GM10266 (cell line): ENCODE data around the gene L3MBTL1.

Source experiments
- DNase-seq: peaks from one replicate; pipeline ENCODE4 v3.0.0; 2012; ENCODE audit errors: extremely low spot score
- TF ChIP-seq, protein P1 (sequence below): IDR thresholded peaks from 2 replicates; pipeline ENCODE4 v1.5.1; 2012; ENCODE audit warnings: mild to moderate bottlenecking, low read depth; ENCODE audit not compliant: control insufficient read depth, insufficient read depth; ENCODE audit errors: missing control alignments

Gene L3MBTL1

DNA sequence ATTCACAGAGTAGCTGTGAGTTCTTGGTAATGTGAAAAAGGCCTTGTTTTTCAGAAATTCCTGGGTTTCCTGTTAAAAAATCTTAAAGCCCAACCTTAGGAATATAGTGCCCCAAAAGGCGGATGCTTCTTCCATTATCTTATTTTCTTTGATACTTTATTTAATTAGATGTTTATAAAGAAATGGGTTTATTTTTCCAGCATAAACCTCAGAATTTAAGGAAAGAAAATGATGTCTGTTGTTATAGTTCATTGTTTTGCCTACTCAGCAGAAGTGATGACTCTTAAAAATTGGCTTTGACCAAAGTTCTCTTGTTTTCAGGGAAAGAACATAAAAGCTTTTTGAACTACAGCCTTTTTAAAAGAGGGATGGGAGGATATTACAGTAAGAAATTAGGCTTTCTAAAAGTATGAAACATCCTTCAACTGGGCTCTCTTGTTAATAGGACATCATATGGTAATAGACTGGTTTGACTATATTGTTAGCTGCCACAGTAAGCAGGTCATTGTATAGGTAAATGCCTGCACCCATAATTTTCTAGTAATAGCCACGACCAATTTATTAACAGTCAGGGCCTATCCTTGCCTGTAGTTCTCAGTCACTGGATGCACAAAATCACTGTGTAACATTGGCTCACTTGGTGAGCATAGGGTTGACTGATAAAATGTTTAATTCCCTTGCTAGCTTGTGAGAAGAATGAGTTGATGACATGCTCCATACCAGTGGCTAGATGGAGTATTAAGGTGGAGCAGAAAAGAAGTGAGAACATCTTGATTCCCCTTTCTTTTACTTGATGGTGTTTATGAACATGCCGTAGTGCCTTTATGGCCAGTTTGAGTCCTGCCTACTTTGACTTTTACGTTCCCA lies 44.6 kb upstream of the L3MBTL1 start:
- no peak for DNase-seq
- TF ChIP-seq, protein P1, sequence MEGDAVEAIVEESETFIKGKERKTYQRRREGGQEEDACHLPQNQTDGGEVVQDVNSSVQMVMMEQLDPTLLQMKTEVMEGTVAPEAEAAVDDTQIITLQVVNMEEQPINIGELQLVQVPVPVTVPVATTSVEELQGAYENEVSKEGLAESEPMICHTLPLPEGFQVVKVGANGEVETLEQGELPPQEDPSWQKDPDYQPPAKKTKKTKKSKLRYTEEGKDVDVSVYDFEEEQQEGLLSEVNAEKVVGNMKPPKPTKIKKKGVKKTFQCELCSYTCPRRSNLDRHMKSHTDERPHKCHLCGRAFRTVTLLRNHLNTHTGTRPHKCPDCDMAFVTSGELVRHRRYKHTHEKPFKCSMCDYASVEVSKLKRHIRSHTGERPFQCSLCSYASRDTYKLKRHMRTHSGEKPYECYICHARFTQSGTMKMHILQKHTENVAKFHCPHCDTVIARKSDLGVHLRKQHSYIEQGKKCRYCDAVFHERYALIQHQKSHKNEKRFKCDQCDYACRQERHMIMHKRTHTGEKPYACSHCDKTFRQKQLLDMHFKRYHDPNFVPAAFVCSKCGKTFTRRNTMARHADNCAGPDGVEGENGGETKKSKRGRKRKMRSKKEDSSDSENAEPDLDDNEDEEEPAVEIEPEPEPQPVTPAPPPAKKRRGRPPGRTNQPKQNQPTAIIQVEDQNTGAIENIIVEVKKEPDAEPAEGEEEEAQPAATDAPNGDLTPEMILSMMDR = no peak

DNA sequence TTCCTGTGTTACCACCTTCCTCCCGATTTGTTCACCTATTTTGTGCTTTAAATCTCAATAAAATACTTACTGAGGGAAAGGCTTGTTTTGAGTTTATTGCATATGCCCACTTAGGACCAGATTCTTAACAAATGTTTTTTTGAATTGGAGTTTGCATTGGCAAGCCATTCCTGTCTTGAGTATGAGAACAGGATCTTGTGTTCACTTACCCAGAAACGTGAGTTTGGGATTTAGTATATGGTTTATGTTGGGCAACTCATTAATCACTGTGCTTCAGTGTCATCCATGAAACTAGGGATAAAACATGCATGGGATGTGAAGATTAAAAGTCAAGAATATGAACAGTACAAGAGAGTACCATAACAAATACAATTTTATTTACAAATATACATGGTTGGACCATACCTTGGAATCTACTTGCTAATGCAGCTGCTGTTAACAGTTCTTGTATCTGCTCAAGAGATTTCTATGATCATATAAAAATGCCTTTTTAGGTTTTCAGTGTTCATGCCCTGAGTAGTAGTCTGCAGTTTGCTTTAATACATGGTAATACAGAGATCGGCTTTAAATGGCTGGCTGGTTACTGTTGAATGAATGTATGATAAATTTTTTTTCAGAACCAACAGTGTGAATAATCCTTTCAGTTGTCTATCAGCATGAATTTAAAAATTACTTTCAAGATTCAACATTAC lies 43.8 kb upstream of the L3MBTL1 start:
- no peak for DNase-seq
- TF ChIP-seq, protein P1 = no peak

DNA sequence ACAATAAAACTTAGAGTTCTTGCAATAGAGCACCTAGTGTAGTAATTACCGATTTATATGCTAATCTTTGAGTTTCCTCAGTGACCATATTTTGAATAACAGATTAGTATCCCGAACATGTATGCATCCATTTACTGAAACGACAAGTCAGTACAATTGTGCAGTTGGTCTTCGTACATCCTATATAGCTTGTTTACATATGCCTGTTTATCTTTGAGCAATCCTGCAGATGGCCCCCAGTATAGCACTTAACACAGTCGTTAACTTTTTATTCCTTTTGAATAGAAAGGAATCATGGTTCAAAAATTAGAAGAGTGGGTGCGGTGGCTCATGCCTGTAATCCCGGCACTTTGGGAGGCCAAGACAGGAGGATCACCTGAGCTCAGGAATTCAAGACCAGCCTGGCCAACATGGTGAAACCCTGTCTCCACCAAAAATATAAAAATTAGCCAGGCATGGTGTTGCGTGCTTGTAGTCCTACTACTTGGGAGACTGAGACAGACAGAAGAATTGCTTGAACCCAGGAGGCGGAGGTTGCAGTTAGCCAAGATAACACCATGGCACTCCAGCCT lies 43.2 kb upstream of the L3MBTL1 start:
- DNase-seq = no peak
- TF ChIP-seq, protein P1 = no peak

DNA sequence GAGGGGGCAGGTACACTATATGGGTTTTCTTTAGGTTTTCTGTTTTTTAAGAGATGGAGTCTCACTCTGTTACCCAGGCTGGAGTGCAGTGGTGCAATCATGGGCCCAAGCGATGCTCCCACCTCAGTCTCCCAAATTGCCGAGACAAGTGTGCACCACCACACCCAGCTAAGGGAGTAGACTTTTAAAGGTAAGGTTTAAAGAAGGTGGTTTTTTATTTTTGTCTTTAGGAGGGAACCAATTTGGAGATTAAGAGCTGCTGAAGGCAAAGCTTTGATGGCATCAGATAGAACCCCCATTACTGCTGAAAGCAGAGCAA lies 41.9 kb upstream of the L3MBTL1 start:
- DNase-seq = no peak
- TF ChIP-seq, protein P1 = no peak

DNA sequence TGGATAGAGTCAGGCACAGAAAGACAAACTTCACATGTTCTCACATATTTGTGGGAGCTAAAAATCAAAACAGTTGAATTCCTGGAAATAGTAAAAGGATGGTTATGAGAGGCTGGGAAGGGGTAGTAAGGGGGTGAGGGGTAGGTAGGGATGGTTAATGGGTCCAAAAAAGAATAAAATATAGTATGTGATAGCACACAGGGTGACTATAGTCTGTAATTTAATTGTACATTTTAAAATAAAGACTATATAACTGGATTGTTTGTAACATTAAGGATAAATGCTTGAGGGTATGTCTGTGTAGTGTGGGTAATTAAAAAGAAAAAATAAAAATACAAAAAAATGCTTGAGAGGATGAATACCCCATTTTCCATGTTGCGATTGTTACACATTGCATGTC lies 39.9 kb upstream of the L3MBTL1 start:
- DNase-seq = no peak
- TF ChIP-seq, protein P1 = no peak

DNA sequence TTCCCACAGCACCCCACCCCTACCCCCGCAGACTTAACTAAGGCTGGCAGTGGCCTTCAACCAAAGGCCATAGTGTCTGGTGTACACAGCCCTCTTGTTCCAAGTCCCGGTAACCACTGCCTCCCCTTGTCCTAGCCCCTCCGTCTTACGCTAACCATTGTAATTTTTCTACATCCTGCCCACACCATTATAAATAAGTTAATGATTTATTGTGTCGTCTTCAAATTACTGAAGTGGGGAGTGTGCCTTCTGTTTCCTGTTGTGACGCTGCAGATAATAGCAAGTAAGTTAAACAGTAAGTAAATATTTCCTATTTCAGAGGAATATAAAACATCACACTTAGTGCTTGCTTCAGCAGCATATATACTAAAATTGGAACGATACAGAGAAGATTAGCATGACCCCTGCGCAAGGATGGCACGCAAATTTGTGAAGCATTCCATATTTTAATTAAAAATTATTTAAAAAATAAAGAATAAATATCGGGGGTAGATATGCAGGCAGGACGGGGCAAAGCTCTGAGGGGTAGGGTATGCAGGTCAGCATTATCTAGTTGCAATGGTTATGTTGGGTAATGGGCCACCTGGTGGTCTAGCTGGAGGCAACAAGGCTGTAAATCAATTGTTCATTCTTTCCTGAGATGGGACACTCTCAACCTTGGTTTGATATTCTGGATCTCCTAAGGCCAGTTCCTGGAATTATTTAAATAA lies 34.7 kb upstream of the L3MBTL1 start:
- TF ChIP-seq, protein P1 = no peak
- DNase-seq = no peak
